Activated T-helper 2 cell treated with anti-CD3 and anti-CD28 coated beads, Interferon-gamma antibody, Interleukin-2, Interleukin-4, amounts not matched to agents 10 μg/mL and 5 μg/mL and 100 μg/mL, durations not matched to agents 14 hours and 24 hours and 36 hours (primary cell): ENCODE results near the gene TLR8. TPM values are rescaled to one million over a fixed set of nuclear protein-coding genes. Genes with fewer than 3 reads are reported as not detected.
"Not testable (repeated sequence)": the region's sequence is repeated elsewhere in the genome, so short reads cannot be mapped to it uniquely, and the experiment has no call there.

Experiments
- DNase-seq: peaks from one replicate; pipeline ENCODE4 v3.0.0; 2021; ENCODE audit warnings: low spot score
- H3K27ac Mint-ChIP-seq: one replicate; pipeline ENCODE4 v1.8.0; 2021; ENCODE audit warnings: mixed read lengths
- H3K27me3 Mint-ChIP-seq: one replicate; pipeline ENCODE4 v1.8.0; 2021; ENCODE audit warnings: low read depth, mixed read lengths
- H3K36me3 Mint-ChIP-seq: one replicate; pipeline ENCODE4 v1.8.0; 2021; ENCODE audit warnings: low read depth, mixed read lengths
- H3K4me1 Mint-ChIP-seq: one replicate; pipeline ENCODE4 v1.8.0; 2021; ENCODE audit warnings: low read depth, mixed read lengths
- H3K4me3 Mint-ChIP-seq: one replicate; pipeline ENCODE4 v1.8.0; 2021; ENCODE audit warnings: low read depth, mild to moderate bottlenecking, moderate library complexity, mixed read lengths
- H3K9me3 Mint-ChIP-seq: one replicate; pipeline ENCODE4 v1.8.0; 2021; ENCODE audit warnings: mixed read lengths
- intact Hi-C: fragments of 100-400 bp; cut with micrococcal nuclease; formaldehyde crosslinking; loops from one replicate; pipeline ENCODE4 v1.15.1; 2023
- total RNA-seq: library from RNA; stranded (reverse); gene quantifications from 2 replicates; pipeline ENCODE4 v1.2.3, GENCODE V29; 2022

Gene TLR8
- total RNA-seq, 1 donor from 2014 or later, result not detected

DNA sequence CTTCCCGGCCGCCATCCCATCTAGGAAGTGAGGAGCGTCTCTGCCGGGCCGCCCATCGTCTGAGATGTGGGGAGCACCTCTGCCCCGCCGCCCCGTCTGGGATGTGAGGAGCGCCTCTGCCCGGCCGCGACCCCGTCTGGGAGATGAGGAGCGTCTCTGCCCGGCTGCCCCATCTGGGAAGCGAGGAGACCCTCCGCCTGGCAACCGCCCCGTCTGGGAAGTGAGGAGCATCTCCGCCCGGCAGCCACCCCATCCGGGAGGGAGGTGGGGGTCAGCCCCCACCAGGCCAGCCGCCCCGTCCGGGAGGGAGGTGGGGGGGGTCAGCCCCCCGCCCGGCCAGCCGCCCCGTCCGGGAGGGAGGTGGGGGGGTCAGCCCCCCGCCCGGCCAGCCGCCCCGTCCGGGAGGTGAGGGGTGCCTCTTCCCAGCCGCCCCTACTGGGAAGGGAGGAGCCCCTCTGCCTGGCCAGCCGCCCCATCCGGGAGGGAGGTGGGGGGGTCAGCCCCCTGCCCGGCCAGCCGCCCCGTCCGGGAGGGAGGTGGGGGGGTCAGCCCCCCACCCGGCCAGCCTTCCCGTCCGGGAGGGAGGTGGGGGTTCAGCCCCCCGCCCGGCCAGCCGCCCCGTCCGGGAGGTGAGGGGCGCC is 56.9 kb downstream of the TLR8 start:
- H3K27ac Mint-ChIP-seq, intact Hi-C loops, H3K4me3 Mint-ChIP-seq, DNase-seq, H3K27me3 Mint-ChIP-seq, H3K9me3 Mint-ChIP-seq, H3K36me3 Mint-ChIP-seq: not testable (repeated sequence)
- H3K4me1 Mint-ChIP-seq, result peaks cover 51% of the 10 kb centered on the region

GRCh38 chrX:12965131-12965940 is 58.9 kb downstream of the TLR8 start:
- H3K4me3 Mint-ChIP-seq, result no peak overlapping the region
- H3K36me3 Mint-ChIP-seq, result peaks cover 9% of the 10 kb centered on the region
- peaks cover 48% of the 10 kb centered on the region for H3K4me1 Mint-ChIP-seq
- intact Hi-C loops, result no loop called here
- H3K9me3 Mint-ChIP-seq, result no peaks in the 10 kb centered on the region
- DNase-seq, result no peak
- H3K27ac Mint-ChIP-seq, result peak overlapping the region; percentile 63
- no peaks in the 10 kb centered on the region for H3K27me3 Mint-ChIP-seq

GRCh38 chrX:12966151-12966550 is 59.7 kb downstream of the TLR8 start:
- intact Hi-C loops, result no loop called here
- H3K9me3 Mint-ChIP-seq, result no peaks in the 10 kb centered on the region
- H3K27ac Mint-ChIP-seq, result peak overlapping the region; percentile 68
- DNase-seq, result no peak
- no peaks in the 10 kb centered on the region for H3K27me3 Mint-ChIP-seq
- peaks cover 9% of the 10 kb centered on the region for H3K36me3 Mint-ChIP-seq
- H3K4me1 Mint-ChIP-seq, result peaks cover 50% of the 10 kb centered on the region
- peak overlapping the region; percentile 5 for H3K4me3 Mint-ChIP-seq

DNA sequence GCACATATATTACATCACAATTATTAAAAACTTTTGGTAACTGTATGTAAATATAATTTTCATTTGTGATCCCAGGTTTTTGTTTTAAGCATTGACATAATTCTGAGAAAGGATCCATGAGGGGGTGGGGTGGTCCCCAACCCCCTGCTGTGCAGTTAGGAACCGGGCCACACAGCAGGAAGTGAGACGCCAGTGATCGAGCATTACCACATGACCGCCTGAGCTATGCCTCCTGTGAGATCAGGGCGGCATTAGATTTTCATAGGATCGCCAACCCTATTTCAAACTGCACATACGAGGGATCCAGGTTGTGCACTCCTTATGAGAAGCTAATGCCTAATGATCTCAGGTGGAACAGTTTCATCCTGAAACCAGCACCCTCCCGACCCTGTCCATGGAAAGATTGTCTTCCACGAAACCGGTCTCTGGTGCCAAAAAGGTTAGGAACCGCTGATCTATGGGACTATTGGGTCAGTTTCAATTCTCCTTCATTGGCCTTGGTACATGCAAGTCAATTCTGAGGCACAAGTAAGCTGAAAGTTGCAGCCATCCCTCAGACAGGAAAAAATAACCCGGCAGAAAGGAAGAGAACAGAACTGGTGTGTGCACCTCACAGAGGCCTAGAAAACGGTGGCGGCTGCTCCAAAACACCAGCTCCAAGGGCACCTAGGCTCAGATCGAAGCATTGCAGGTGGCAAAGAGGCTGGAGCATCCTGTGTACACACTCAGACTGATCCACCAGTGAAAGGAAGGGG is 61.5 kb downstream of the TLR8 start:
- Mint-ChIP-seq H3K4me3 (peak overlapping the region; percentile 78), H3K4me1 (peaks cover 44% of the 10 kb centered on the region), H3K9me3 (no peaks in the 10 kb centered on the region), H3K27me3 (no peaks in the 10 kb centered on the region), H3K27ac (peak overlapping the region; percentile 92), H3K36me3 (peaks cover 8% of the 10 kb centered on the region)
- DNase-seq, result no peak
- intact Hi-C loops, result loop anchor here (1.0 kb wide), 1 partner anchor 12 kb away; no protein-coding TSS in a partner anchor

DNA sequence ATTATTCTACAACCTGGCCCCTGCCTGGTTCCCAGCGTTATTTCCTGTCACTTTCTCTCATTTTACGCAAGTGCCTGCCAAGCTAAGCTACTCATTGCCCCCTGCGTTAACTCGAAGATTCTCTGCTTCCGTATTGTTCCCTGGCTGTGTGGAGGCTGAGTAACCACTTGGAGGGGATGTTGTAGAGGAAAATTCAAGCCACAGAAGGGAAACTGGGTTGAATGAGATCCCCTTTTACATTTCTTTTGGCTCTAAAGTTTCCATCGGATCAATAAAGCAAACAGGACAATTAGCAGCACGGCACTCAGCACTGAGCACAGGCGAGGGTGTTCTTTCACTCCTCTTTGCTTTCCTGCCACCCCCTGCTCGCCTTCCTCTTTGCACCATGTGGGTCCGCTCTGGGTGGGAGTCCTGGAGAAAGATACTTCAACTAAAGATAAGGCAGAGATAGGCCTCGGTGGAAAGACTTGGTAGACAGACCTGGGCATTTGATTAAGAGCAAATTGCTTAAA is 64.3 kb downstream of the TLR8 start:
- intact Hi-C loops, result loop anchor here (1.0 kb wide), 1 partner anchor 19 kb away; no protein-coding TSS in a partner anchor
- H3K4me3 Mint-ChIP-seq, result peak overlapping the region; percentile 91
- no peaks in the 10 kb centered on the region for H3K27me3 Mint-ChIP-seq
- H3K36me3 Mint-ChIP-seq, result peaks cover 25% of the 10 kb centered on the region
- peak; percentile 39 for DNase-seq
- peaks cover 44% of the 10 kb centered on the region for H3K4me1 Mint-ChIP-seq
- H3K27ac Mint-ChIP-seq, result peak overlapping the region; percentile 90
- H3K9me3 Mint-ChIP-seq, result no peaks in the 10 kb centered on the region

- H3K27me3 Mint-ChIP-seq, result no peaks in the 10 kb centered on the region
- no peaks in the 10 kb centered on the region for H3K9me3 Mint-ChIP-seq
- H3K27ac Mint-ChIP-seq, result peak overlapping the region; percentile 90
- intact Hi-C loops, result no loop called here
- peaks cover 40% of the 10 kb centered on the region for H3K4me1 Mint-ChIP-seq
- DNase-seq, result no peak
- H3K4me3 Mint-ChIP-seq, result peak overlapping the region; percentile 91
- H3K36me3 Mint-ChIP-seq, result peaks cover 32% of the 10 kb centered on the region
Measured at GRCh38 chrX:12971282-12972003, 65.0 kb downstream of the TLR8 start.

DNA sequence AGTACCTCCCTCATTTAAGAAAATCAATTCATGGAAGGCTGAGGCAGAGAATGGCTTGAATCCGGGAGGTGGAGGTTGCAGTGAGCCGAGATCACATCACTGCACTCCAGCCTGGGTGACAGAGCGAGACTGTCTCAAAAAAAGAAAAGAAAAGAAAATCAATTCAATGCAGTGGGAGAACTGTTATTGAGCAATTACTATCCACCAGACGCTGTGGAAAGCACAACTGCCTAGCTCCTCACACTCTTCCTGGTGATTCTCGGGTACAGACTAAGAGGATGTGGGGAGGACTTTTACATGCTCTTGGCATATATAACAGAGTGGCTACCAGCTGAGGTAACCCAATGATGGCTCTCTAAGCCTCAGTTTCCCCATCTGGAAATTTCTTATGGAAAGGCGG is 65.8 kb downstream of the TLR8 start:
- no peak for DNase-seq

More for the DNA sequence above, 65.8 kb downstream of the TLR8 start:
- Mint-ChIP-seq H3K9me3 (no peaks in the 10 kb centered on the region), H3K36me3 (peaks cover 40% of the 10 kb centered on the region), H3K4me1 (peaks cover 36% of the 10 kb centered on the region), H3K27me3 (no peaks in the 10 kb centered on the region), H3K27ac (peak overlapping the region; percentile 90), H3K4me3 (peak overlapping the region; percentile 91)
- intact Hi-C loops, result no loop called here

Other genes with a start within 250 kb of the TLR8 start
- gene PRPS2, start 115.2 kb upstream of the TLR8 start, total RNA-seq, result 91.8 and 96.5 TPM in 2 replicates
- gene TLR7, start 39.5 kb upstream of the TLR8 start, total RNA-seq, result 0.11 TPM in 1 of 2 replicates, not detected in the other
- 7,759 and 7,983 TPM in 2 replicates for gene TMSB4X, start 68.5 kb downstream of the TLR8 start, total RNA-seq
- gene FAM9C, start 138.0 kb downstream of the TLR8 start, total RNA-seq, result not detected in 2 replicates